IPS-11a (cell line): ENCODE results near the gene SLC26A4.

Source experiments
- H3K4me3 ChIP-seq: one replicate; pipeline ENCODE4 v1.5.1; 2013; ENCODE audit warnings: low read depth, low read length, control low read depth

Gene SLC26A4

GRCh38 chr7:107658467-107658866 is 2.2 kb upstream of the SLC26A4 start:
- H3K4me3 ChIP-seq = no peak overlapping the region

GRCh38 chr7:107659666-107660065 is 962 bp upstream of the SLC26A4 start:
- H3K4me3 ChIP-seq = no peak overlapping the region

- H3K4me3 ChIP-seq = peak overlapping the region; percentile 30
Observed at GRCh38 chr7:107661081-107661864, 645 bp downstream of the SLC26A4 start.

- peak overlapping the region; percentile 30 for H3K4me3 ChIP-seq
Observed at GRCh38 chr7:107661865-107662379, 1.3 kb downstream of the SLC26A4 start.

- no peak overlapping the region for H3K4me3 ChIP-seq
Observed at GRCh38 chr7:107663196-107663595, 2.6 kb downstream of the SLC26A4 start.

- H3K4me3 ChIP-seq = no peak overlapping the region
Observed at GRCh38 chr7:107666790-107667189, 6.2 kb downstream of the SLC26A4 start.

GRCh38 chr7:107667341-107667740 is 6.7 kb downstream of the SLC26A4 start:
- H3K4me3 ChIP-seq = no peak overlapping the region

- no peak overlapping the region for H3K4me3 ChIP-seq
Observed at GRCh38 chr7:107668296-107668695, 7.7 kb downstream of the SLC26A4 start.

GRCh38 chr7:107672183-107672582 is 11.6 kb downstream of the SLC26A4 start:
- no peak overlapping the region for H3K4me3 ChIP-seq

GRCh38 chr7:107676249-107676648 is 15.6 kb downstream of the SLC26A4 start:
- H3K4me3 ChIP-seq = no peak overlapping the region

GRCh38 chr7:107678110-107678753 is 17.6 kb downstream of the SLC26A4 start:
- H3K4me3 ChIP-seq = no peak overlapping the region

- H3K4me3 ChIP-seq = no peak overlapping the region
Observed at GRCh38 chr7:107680478-107680877, 19.9 kb downstream of the SLC26A4 start.

GRCh38 chr7:107682886-107683285 is 22.3 kb downstream of the SLC26A4 start:
- H3K4me3 ChIP-seq = no peak overlapping the region

- H3K4me3 ChIP-seq = no peak overlapping the region
Observed at GRCh38 chr7:107684287-107684686, 23.7 kb downstream of the SLC26A4 start.

GRCh38 chr7:107684947-107685463 is 24.4 kb downstream of the SLC26A4 start:
- H3K4me3 ChIP-seq = no peak overlapping the region

GRCh38 chr7:107686816-107687387 is 26.3 kb downstream of the SLC26A4 start:
- no peak overlapping the region for H3K4me3 ChIP-seq

GRCh38 chr7:107687656-107688055 is 27.0 kb downstream of the SLC26A4 start:
- no peak overlapping the region for H3K4me3 ChIP-seq

GRCh38 chr7:107689553-107689952 is 28.9 kb downstream of the SLC26A4 start:
- no peak overlapping the region for H3K4me3 ChIP-seq

GRCh38 chr7:107690084-107690483 is 29.5 kb downstream of the SLC26A4 start:
- no peak overlapping the region for H3K4me3 ChIP-seq

GRCh38 chr7:107690611-107691010 is 30.0 kb downstream of the SLC26A4 start:
- no peak overlapping the region for H3K4me3 ChIP-seq

GRCh38 chr7:107691716-107692115 is 31.1 kb downstream of the SLC26A4 start:
- no peak overlapping the region for H3K4me3 ChIP-seq

- no peak overlapping the region for H3K4me3 ChIP-seq
Observed at GRCh38 chr7:107692501-107692900, 31.9 kb downstream of the SLC26A4 start.
